ENCODE measurements around the gene CHD6.
"Not testable (repeated sequence)": the region's sequence is repeated elsewhere in the genome, so short reads cannot be mapped to it uniquely, and the experiment has no call there.

CHD6 gene

DNA sequence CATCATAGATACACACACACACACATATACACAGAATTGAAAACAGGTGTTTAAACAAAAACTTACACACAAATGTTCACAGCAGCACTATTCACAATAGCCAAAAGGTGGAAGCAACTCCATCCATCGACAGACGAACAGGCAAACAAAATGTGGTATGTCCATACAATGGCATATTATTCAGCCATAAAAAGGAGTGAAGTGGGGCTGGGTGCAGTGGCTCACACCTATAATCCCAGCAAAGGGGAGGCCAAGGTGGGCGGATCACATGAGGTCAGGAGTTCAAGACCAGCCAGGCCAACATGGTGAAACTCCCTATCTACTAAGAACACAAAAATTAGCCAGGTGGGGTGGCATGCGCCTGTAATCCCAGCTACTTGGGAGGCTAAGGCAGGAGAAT, 80.3 kb downstream of the CHD6 start:
- no peak for FAIRE-seq

- not testable (repeated sequence) for FAIRE-seq
Observed at GRCh38 chr20:41535551-41535950, 82.6 kb downstream of the CHD6 start.

- no peak for FAIRE-seq
Observed at GRCh38 chr20:41534842-41535241, 83.3 kb downstream of the CHD6 start.

GRCh38 chr20:41534170-41534569, 84.0 kb downstream of the CHD6 start:
- no peak for FAIRE-seq

GRCh38 chr20:41533537-41534136, 84.5 kb downstream of the CHD6 start:
- no peak for FAIRE-seq

DNA sequence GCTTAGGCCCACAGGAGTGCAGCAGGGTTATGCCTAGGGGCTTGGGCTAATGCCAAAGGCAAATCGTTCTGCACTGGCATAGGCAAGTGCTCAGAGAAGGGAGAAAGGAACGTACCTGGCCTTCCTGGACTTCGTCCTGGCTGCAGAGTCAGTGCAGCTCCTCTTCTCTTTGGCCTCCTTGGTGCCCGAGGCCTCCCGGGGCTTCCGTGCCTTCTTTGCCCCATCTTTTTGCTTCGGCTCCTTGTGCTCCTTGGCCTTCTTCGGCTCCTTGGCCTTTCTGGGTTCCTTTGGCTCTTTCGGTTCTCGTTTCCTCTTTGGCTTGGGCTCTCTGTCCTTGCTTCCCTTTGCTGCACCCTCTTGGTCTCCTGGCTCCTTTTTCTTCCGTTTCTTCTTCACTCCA, 85.2 kb downstream of the CHD6 start:
- no peak for FAIRE-seq

- no peak for FAIRE-seq
Observed at GRCh38 chr20:41531518-41532275, 86.5 kb downstream of the CHD6 start.

- FAIRE-seq, result no peak
Observed at GRCh38 chr20:41530923-41531322, 87.3 kb downstream of the CHD6 start.

DNA sequence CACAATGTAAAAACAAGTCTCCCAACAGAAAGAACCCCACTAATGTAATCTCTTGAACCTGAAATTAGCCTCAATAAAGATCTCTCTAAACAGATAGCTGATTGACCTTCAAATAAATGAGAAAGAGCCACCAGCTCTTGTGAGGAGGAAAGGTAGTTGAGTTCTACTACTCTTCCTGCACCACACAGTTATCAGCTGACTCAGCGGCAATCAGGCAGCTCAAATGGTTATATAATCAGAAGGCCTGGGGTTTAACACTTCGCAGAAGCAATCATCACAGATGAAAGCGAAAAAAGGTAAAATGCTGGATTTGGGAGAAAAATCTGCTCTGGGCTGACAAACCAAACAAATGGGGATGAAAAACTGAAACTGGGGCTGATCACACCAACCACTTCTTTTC, 91.8 kb downstream of the CHD6 start:
- FAIRE-seq, result peak; percentile 78

DNA sequence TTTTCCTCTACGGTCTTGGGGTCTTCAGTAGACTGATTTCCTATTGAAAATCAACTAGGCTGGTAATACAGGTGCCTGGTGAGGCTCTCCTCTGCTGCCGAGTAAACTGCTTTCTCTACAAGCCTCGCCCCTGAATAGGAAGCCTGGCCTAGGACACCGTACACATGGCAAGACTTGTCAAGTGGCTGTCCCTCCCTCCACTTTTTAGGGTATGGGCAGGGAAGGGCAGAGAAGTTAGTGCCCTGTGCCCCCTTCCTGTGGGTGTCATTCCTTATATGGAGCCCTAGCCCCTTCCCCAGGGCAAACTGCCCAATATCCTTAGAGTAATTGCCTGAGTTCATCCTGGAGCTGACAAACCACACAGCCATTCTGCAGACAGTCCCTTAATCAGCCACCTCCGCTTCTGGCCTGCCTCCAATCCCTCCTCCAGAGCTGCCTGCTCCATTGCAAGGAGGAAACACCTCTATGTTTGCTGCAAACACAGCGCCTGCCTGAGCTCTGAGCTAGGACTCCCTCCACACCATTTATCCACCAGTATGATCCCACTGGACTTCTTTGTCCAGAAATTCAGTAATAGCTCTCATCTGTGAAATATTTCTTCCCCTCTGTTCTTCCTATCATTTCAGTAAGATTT, 93.1 kb downstream of the CHD6 start:
- peak; percentile 88 for FAIRE-seq

DNA sequence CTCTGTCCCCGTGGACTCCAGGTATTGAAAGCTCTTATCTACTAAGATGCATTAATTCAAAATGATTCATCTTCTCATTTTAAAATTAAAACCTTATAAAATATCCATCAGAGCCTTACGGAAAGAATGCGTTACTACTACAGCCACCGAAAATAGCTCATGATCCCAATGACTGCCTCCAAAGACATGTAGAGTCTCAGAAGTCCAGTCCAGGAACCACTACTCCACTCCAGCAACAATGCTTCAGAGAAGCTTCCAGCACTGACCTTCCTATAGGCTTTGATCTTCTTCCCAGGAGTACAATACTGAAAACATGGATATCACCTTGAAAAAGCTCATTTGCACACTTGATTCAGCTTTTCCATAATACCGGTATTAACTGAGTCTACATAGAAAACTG, 94.3 kb downstream of the CHD6 start:
- FAIRE-seq, result no peak

GRCh38 chr20:41513829-41514228, 104.3 kb downstream of the CHD6 start:
- FAIRE-seq, result no peak

- FAIRE-seq, result no peak
Observed at GRCh38 chr20:41512624-41513023, 105.6 kb downstream of the CHD6 start.

GRCh38 chr20:41510847-41511450, 107.2 kb downstream of the CHD6 start:
- FAIRE-seq, result peak; percentile 51

GRCh38 chr20:41510224-41510623, 108.0 kb downstream of the CHD6 start:
- no peak for FAIRE-seq

DNA sequence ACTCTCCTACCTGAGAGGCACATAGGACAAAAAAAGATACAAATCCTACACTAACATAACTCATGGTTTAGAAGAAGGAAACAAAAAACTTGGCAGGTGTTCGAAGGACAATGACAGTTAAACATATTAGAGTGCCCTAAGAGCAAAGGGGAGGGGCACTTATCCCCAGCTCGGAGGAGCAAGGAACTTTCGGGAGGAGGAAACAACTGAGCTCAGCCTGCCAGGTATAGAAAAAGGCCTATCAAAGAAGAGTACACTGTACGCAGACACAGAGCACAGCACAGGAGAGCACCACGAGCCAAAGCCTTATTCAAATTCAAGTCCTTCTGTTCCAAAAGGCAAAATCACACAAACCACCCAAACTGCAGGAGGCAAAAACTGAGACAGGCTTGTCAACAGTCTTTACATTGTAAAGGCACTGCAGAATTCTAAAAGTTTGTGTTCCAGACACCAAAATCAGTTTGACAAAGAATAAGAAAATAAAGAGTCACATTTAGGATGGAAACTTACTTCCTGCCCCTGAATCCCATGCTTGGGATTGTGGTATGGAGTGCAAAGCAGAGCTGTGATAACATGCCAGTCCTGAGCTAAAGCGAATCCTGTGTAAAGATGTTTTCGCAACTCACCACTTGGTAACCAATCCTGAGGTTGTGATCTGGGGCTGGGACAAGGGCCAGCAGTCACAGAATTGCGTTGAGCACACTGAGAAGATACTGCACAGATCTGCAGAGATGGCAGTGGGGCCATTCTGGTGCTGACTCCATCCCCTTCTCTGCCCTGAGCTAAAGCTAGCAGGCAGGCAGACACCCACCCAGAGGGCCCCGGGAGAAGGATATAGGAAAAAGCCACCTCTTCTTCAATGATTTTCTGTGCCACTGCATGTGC, 108.6 kb downstream of the CHD6 start:
- no peak for FAIRE-seq

DNA sequence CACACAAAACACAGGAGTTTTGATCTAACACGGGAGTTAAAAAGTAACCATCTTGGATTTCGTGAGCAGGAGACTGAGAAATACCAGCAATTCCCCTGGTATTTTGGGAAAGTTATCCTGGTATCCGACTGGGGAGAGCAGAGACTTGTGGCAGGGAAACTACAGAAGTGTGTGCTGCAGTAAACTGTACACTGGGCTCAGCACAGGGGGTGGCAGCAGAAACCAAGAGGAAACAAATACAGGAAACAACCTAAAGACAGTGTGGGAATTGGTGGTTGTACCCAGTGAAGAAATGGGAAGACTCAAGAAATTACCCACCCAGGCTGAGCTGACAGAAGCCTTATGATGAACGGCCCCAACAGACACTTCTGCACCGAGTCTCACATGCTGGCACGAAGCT, 109.8 kb downstream of the CHD6 start:
- FAIRE-seq, result no peak

DNA sequence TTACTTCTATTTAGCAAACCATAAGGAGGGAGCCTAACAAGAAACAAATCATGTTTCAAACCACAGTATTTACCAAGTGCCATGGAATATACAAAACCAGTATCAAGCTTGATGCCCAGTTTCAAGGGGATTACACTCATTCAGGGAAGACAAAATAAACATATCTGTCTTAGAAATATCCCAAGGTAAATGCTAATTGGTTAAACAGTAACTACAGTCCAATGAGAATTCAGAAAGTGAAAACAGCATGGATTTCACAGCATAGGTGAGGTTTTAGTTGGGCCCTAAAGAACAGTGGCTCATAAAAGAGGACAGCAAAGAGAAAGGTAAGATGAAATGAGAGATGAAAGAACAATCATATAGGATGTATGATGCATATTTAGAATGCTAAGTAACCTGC, 110.3 kb downstream of the CHD6 start:
- FAIRE-seq, result no peak

DNA sequence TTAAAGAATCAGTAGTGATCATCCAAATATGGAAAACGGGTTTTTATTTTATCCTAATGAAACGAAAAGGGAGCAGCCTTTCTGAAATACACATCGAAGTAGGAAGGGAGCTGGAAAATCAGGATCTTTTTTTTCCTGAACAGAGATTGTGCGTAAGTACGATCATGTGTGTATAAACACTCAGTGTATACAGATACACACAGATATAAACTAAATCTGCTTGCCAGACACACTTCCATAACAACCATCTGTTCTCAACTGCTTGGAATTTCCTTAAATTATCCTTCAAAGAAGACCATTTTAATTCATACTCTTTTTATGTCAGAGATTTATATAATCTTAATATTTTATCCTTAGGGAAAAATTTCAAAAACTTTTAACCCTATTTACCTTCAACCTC, 110.7 kb downstream of the CHD6 start:
- no peak for FAIRE-seq

GRCh38 chr20:41506192-41506915, 111.8 kb downstream of the CHD6 start:
- no peak for FAIRE-seq

DNA sequence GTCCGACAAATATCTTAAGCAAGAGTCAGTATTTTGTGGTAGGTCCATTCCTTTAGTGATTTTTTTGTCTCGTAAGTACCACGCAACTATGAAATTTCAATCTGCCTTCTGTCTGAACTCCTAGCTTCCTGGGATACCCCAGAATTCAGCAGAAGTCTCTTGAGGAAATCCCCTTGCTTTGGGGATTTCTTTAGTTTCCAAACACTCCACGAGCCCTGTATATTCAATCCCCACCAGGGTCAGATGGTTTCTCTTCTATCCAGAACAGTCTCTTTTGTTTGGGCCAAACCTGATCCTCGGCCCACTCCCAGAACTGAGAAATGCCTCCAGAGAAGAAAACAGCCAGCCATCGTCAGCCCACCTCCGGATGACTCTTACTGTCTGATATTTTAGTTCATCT, 113.0 kb downstream of the CHD6 start:
- no peak for FAIRE-seq

DNA sequence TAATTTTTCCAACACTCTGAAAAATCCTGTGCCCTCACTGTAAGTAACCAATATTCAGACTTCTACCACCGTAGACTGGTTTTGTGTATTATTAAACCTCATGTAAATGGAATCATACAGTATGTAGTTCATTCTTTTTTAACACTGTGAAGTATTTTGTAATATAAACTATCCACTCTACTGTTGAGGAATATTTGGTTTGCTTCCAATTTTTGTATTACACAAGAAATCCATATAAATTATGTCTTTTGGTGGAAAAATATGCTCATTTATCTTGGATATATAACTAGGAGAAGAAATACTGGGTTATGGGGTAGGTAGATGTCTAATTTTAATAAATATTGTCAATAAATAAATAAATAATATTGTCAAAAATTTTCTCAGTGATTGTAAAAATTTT, 116.8 kb downstream of the CHD6 start:
- FAIRE-seq, result no peak
